DMS53 treated with DMSO at 0.1 percent for 48 hours (cell line): ENCODE results near the gene CD84.
"Not testable (repeated sequence)": the region's sequence is repeated elsewhere in the genome, so short reads cannot be mapped to it uniquely, and the experiment has no call there.

ENCODE experiments used
- DNase-seq: peaks from one replicate; lab custom pipeline; 2025; ENCODE audit not compliant: unreplicated experiment; lab: John Stamatoyannopoulos, UW

Gene CD84

GRCh38 chr1:160519642-160520435, 59.5 kb downstream of the CD84 start:
- peak; percentile 31 for DNase-seq

- DNase-seq: not testable (repeated sequence)
These were observed 61.8 kb downstream of the CD84 start for GRCh38 chr1:160517519-160517918.

GRCh38 chr1:160515908-160516307, 63.4 kb downstream of the CD84 start:
- not testable (repeated sequence) for DNase-seq

GRCh38 chr1:160504651-160505050, 74.6 kb downstream of the CD84 start:
- DNase-seq: no peak

- no peak for DNase-seq
These were observed 76.2 kb downstream of the CD84 start for GRCh38 chr1:160503087-160503486.

GRCh38 chr1:160500321-160500990, 78.8 kb downstream of the CD84 start:
- no peak for DNase-seq

GRCh38 chr1:160499631-160500030, 79.7 kb downstream of the CD84 start:
- no peak for DNase-seq

- not testable (repeated sequence) for DNase-seq
These were observed 80.8 kb downstream of the CD84 start for GRCh38 chr1:160498301-160499065.

GRCh38 chr1:160496334-160496733, 83.0 kb downstream of the CD84 start:
- no peak for DNase-seq

GRCh38 chr1:160494620-160495019, 84.7 kb downstream of the CD84 start:
- DNase-seq: peak; percentile 4

- no peak for DNase-seq
These were observed 86.7 kb downstream of the CD84 start for GRCh38 chr1:160492617-160493016.

GRCh38 chr1:160491981-160492380, 87.3 kb downstream of the CD84 start:
- DNase-seq: no peak
